ENCODE data around the gene DDAH2. TPM values are rescaled to one million over a fixed set of nuclear protein-coding genes. Genes with fewer than 3 reads are reported as not detected.

Gene DDAH2
- total RNA-seq, 4 donors from 2014 or later = 112 to 189 (median 160) TPM

- TF ChIP-seq CTCF (IDR thresholded peaks at IDR 0.05; ENCODE audit: low read depth) = no peak
Observed at GRCh38 chr6:31681135-31681671, 47.9 kb downstream of the DDAH2 start.

GRCh38 chr6:31680226-31681134 lies 48.6 kb downstream of the DDAH2 start, which contains the start of gene LY6G5C:
Gene LY6G5C (minus strand): TSS chr6:31681067. CDS start chr6:31680373, 694 bp downstream.
- no peak for TF ChIP-seq CTCF (IDR thresholded peaks at IDR 0.05; ENCODE audit: low read depth)

- no peak for TF ChIP-seq CTCF (IDR thresholded peaks at IDR 0.05; ENCODE audit: low read depth)
Observed at GRCh38 chr6:31677955-31678354, 51.1 kb downstream of the DDAH2 start.

Small RNAs within 50 kb of the gene (small RNA-seq; reads per million reads assigned to genes)
- gene LY6G6D = not detected
- not detected for gene MIR4646
- gene MSH5-SAPCD1 = not detected
- gene RF00019 = 0.49 reads per million
- not detected for gene RNU6-850P
- gene SAPCD1 = not detected

Other genes starting within 250 kb of the DDAH2 start
- 1 to 10 TPM; 2.3 to 9.3 (median 3.8) TPM for gene MICB, start 231.2 kb downstream of the DDAH2 start, total RNA-seq
- gene MCCD1, start 200.3 kb downstream of the DDAH2 start, total RNA-seq = not detected
- 100 to 1,000 TPM; 168 to 258 (median 217) TPM for gene DDX39B, start 187.3 kb downstream of the DDAH2 start, total RNA-seq
- 1 to 10 TPM in 1 of 4 donors, under 1 TPM in 1, not detected in 2; 0.68 to 1.5 TPM for gene ATP6V1G2, start 182.7 kb downstream of the DDAH2 start, total RNA-seq
- 10 to 100 TPM in 3 of 4 donors, 1 to 10 TPM in 1; 5.2 to 54.4 (median 28.1) TPM for gene NFKBIL1, start 181.7 kb downstream of the DDAH2 start, total RNA-seq
- not detected for gene LTA, start 157.0 kb downstream of the DDAH2 start, total RNA-seq
- under 1 TPM in 2 of 4 donors, not detected in 2; 0.22 to 0.82 TPM for gene TNF, start 153.7 kb downstream of the DDAH2 start, total RNA-seq
- under 1 TPM in 2 of 4 donors, not detected in 2; 0.66 to 0.85 TPM for gene LTB, start 146.9 kb downstream of the DDAH2 start, total RNA-seq
- 10 to 100 TPM; 10.4 to 53.9 (median 12.5) TPM for gene LST1, start 143.0 kb downstream of the DDAH2 start, total RNA-seq
- gene NCR3, start 136.3 kb downstream of the DDAH2 start, total RNA-seq = under 1 TPM in 1 of 4 donors, not detected in 3; 0.68 TPM
- 100 to 1,000 TPM in 2 of 4 donors, 10 to 100 TPM in 2; 30.9 to 177 (median 76.2) TPM for gene AIF1, start 114.1 kb downstream of the DDAH2 start, total RNA-seq
- 10 to 100 TPM; 36.0 to 79.5 (median 46.5) TPM for gene PRRC2A, start 108.6 kb downstream of the DDAH2 start, total RNA-seq
- gene BAG6, start 76.6 kb downstream of the DDAH2 start, total RNA-seq = 100 to 1,000 TPM; 152 to 230 (median 170) TPM
- gene APOM, start 73.4 kb downstream of the DDAH2 start, total RNA-seq = 1 to 10 TPM; 1.5 to 4.4 (median 3.1) TPM
- 10 to 100 TPM; 12.9 to 19.2 (median 15.7) TPM for gene C6orf47, start 68.5 kb downstream of the DDAH2 start, total RNA-seq
- 10 to 100 TPM; 13.4 to 20.0 (median 16.7) TPM for gene GPANK1, start 64.3 kb downstream of the DDAH2 start, total RNA-seq
- 100 to 1,000 TPM; 146 to 170 (median 165) TPM for gene CSNK2B, start 63.2 kb downstream of the DDAH2 start, total RNA-seq
- gene LY6G5B, start 59.3 kb downstream of the DDAH2 start, total RNA-seq = 10 to 100 TPM in 1 of 4 donors, 1 to 10 TPM in 3; 4.4 to 19.2 (median 6.5) TPM
- 1 to 10 TPM in 2 of 4 donors, not detected in 2; 1.4 to 1.5 TPM for gene LY6G5C, start 48.2 kb downstream of the DDAH2 start, total RNA-seq
- 10 to 100 TPM; 29.2 to 45.1 (median 35.6) TPM for gene ABHD16A, start 26.0 kb downstream of the DDAH2 start, total RNA-seq
- not detected for gene LY6G6F, start 22.4 kb downstream of the DDAH2 start, total RNA-seq
- gene LY6G6D, start 14.0 kb downstream of the DDAH2 start, total RNA-seq = not detected
- gene LY6G6C, start 7.6 kb downstream of the DDAH2 start, total RNA-seq = not detected
- gene MPIG6B, start 5.9 kb downstream of the DDAH2 start, total RNA-seq = under 1 TPM in 1 of 4 donors, not detected in 3; 0.33 TPM
- gene CLIC1, start 7.2 kb upstream of the DDAH2 start, total RNA-seq = 100 to 1,000 TPM; 181 to 503 (median 311) TPM
- 10 to 100 TPM in 2 of 4 donors, 1 to 10 TPM in 2; 7.5 to 24.5 (median 9.0) TPM for gene MSH5, start 10.7 kb upstream of the DDAH2 start, total RNA-seq
- 1 to 10 TPM in 2 of 4 donors, not detected in 2; 2.0 to 8.3 TPM for gene SAPCD1, start 33.4 kb upstream of the DDAH2 start, total RNA-seq
- gene VWA7, start 48.0 kb upstream of the DDAH2 start, total RNA-seq = not detected
- 10 to 100 TPM; 20.6 to 49.7 (median 31.2) TPM for gene VARS1, start 66.5 kb upstream of the DDAH2 start, total RNA-seq
- gene LSM2, start 77.7 kb upstream of the DDAH2 start, total RNA-seq = 10 to 100 TPM; 14.3 to 27.5 (median 24.0) TPM
- gene HSPA1L, start 86.0 kb upstream of the DDAH2 start, total RNA-seq = 1 to 10 TPM in 3 of 4 donors, under 1 TPM in 1; 0.65 to 2.9 (median 1.2) TPM
- gene HSPA1A, start 86.2 kb upstream of the DDAH2 start, total RNA-seq = 100 to 1,000 TPM; 100 to 210 (median 165) TPM
- 100 to 1,000 TPM in 2 of 4 donors, 10 to 100 TPM in 2; 61.8 to 153 (median 91.6) TPM for gene HSPA1B, start 98.4 kb upstream of the DDAH2 start, total RNA-seq
- 10 to 100 TPM; 24.9 to 46.6 (median 40.2) TPM for gene NEU1, start 133.5 kb upstream of the DDAH2 start, total RNA-seq
- gene SLC44A4, start 149.7 kb upstream of the DDAH2 start, total RNA-seq = under 1 TPM in 1 of 4 donors, not detected in 3; 0.51 TPM
- 10 to 100 TPM in 3 of 4 donors, 1 to 10 TPM in 1; 9.5 to 33.3 (median 23.3) TPM for gene EHMT2, start 168.4 kb upstream of the DDAH2 start, total RNA-seq
- 1 to 10 TPM in 1 of 4 donors, under 1 TPM in 3; 0.38 to 1.7 (median 0.93) TPM for gene ZBTB12, start 172.8 kb upstream of the DDAH2 start, total RNA-seq
- 10 to 100 TPM; 16.4 to 96.4 (median 34.6) TPM for gene C2, start 198.4 kb upstream of the DDAH2 start, total RNA-seq
- gene CFB, start 216.8 kb upstream of the DDAH2 start, total RNA-seq = 10 to 100 TPM; 25.1 to 35.4 (median 33.8) TPM
- gene NELFE, start 229.7 kb upstream of the DDAH2 start, total RNA-seq = 10 to 100 TPM; 58.8 to 96.6 (median 68.5) TPM
- gene SKIC2, start 229.9 kb upstream of the DDAH2 start, total RNA-seq = 10 to 100 TPM; 16.1 to 44.6 (median 32.2) TPM
- 10 to 100 TPM; 11.1 to 17.5 (median 12.4) TPM for gene DXO, start 242.8 kb upstream of the DDAH2 start, total RNA-seq

Data from subcutaneous adipose tissue (tissue), 4 donors.